Activated naive CD4-positive, alpha-beta T cell treated with anti-CD3 and anti-CD28 coated beads for 36 hours (primary cell): ENCODE data around the gene DPEP2. TPM values are rescaled to one million over a fixed set of nuclear protein-coding genes. Genes with fewer than 3 reads are reported as not detected.
"Not testable (repeated sequence)": the region's sequence is repeated elsewhere in the genome, so short reads cannot be mapped to it uniquely, and the experiment has no call there.

Experiments used
- CTCF ChIA-PET: fragments of 350-600 bp; sonication (Branson Sonifier 250); formaldehyde crosslinking; loops from one replicate; lab custom pipeline; 2021; ENCODE audit warnings: antibody characterized with exemption; lab: Charles Lee
- DNase-seq: peaks from one replicate; pipeline ENCODE4 v3.0.0-alpha.2; 2020
- H3K27ac Mint-ChIP-seq: one replicate; pipeline ENCODE4 v1.8.0; 2021; ENCODE audit warnings: mild to moderate bottlenecking, mixed read lengths
- H3K27me3 Mint-ChIP-seq: one replicate; pipeline ENCODE4 v1.8.0; 2021; ENCODE audit warnings: low read depth, mixed read lengths
- H3K36me3 Mint-ChIP-seq: one replicate; pipeline ENCODE4 v1.8.0; 2021; ENCODE audit warnings: low read depth, mixed read lengths
- H3K4me1 Mint-ChIP-seq: one replicate; pipeline ENCODE4 v1.8.0; 2021; ENCODE audit warnings: low read depth, mixed read lengths
- H3K4me3 Mint-ChIP-seq: one replicate; pipeline ENCODE4 v1.8.0; 2021; ENCODE audit warnings: mild to moderate bottlenecking, moderate library complexity, mixed read lengths
- H3K9me3 Mint-ChIP-seq: one replicate; pipeline ENCODE4 v1.8.0; 2021; ENCODE audit warnings: mixed read lengths
- intact Hi-C: fragments of 100-400 bp; cut with micrococcal nuclease; formaldehyde crosslinking; loops from one replicate; pipeline ENCODE4 v1.15.1; 2023
- total RNA-seq, 2 experiments: library from RNA; stranded (reverse); gene quantifications; one replicate each; pipeline ENCODE4 v1.2.3, GENCODE V29; 2021

The DPEP2 gene, protein sequence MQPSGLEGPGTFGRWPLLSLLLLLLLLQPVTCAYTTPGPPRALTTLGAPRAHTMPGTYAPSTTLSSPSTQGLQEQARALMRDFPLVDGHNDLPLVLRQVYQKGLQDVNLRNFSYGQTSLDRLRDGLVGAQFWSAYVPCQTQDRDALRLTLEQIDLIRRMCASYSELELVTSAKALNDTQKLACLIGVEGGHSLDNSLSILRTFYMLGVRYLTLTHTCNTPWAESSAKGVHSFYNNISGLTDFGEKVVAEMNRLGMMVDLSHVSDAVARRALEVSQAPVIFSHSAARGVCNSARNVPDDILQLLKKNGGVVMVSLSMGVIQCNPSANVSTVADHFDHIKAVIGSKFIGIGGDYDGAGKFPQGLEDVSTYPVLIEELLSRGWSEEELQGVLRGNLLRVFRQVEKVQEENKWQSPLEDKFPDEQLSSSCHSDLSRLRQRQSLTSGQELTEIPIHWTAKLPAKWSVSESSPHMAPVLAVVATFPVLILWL
- total RNA-seq: 1 to 10 TPM; 3.1 to 3.8 TPM

DNA sequence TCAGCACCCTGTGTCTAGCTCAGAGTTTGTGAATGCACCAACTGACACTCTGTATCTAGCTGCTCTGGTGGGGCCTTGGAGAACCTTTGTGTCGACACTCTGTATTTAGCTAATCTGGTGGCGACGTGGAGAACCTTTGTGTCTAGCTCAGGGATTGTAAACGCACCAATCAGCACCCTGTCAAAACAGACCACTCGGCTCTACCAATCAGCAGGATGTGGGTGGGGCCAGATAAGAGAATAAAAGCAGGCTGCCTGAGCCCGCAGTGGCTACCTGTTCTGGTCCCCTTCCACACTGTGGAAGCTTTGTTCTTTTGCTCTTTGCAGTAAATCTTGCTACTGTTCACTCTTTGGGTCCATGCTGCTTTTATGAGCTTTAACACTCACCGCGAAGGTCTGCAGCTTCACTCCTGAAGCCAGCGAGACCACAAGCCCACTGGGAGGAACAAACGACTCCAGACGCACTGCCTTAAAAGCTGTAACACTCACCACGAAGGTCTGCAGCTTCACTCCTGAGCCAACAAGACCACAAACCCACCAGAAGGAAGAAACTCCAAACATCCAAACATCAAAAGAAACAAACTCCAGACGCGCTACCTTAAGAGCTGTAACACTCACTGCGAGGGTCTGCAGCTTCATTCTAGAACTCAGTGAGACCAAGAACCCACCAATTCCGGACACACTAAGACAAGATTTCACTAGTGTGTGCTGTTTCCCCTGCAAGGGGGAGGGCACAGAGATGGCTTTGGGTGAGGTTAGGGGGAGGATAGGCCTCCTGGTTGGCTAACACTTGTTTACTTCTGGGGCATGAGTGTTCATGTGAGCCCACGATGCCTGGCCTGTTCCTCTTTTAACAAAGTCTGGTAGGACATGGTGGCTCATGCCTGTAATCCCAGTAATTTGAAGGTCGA is at the start of gene DPEP2:
Gene DPEP2 (minus strand): TSS at position 706 of the 910 bp plus-strand sequence. CDS start 6,272 bp downstream, outside the sequence.
- not testable (repeated sequence) for H3K27me3 Mint-ChIP-seq, H3K9me3 Mint-ChIP-seq, H3K36me3 Mint-ChIP-seq
- peak; percentile 78 for DNase-seq
- H3K27ac Mint-ChIP-seq: peak within 1 kb of the TSS; percentile 94
- intact Hi-C loops: loop anchor here (1.0 to 2.0 kb wide), 2 partner anchors 31 to 86 kb away; partner anchors contain the start of genes NFATC3 and SLC12A4
- CTCF ChIA-PET: interaction anchor here (0.6 to 1.7 kb wide), 4 partner anchors 12 to 189 kb away, joined by 3 to 12 read pairs (median 3); no protein-coding TSS in a partner anchor
- H3K4me1 Mint-ChIP-seq: peaks cover 49% of the 10 kb centered on the region
- H3K4me3 Mint-ChIP-seq: peak within 1 kb of the TSS; percentile 80

DNA sequence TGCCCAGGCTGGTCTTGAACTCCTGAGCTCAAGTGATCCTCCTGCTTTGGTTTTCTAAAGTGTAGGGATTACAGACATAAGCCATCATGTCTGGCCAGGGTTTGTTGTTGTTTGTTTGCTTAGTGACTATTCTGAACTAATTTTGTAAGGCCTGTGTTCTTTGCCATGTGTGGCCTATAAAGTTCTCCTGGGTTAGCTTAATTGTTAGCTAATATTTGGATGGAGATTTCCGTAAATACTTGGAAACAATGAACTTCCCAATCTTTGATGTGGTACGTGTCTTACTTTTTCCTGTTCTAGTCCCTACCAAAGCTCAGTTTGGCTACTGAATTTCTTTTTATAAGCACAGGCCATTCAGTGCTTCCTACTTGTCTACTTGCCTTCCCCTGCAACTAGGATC is 48.7 kb upstream of the DPEP2 start:
- no peak for DNase-seq
- Mint-ChIP-seq H3K4me1 (no peaks in the 10 kb centered on the region), H3K27ac (no peak overlapping the region)

DNA sequence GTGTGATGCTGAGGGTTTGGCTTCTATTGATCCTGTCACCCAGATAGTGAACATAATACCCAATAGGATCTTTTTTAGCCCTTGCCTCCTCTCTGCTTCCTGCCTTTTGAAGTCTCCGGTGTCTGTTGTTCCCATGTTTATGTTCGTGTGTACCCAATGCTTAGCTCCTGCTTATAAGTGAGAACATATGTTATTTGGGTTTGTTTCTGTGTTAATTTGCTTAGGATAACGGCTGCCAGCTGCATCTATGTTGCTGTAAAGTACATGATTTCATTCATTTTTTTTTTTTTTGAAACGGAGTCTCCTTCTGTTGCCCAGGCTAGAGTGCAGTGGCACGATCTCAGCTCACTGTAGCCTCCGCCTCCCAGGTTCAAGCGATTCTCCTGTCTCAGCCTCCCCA is 46.8 kb upstream of the DPEP2 start:
- intact Hi-C loops: no loop called here
- CTCF ChIA-PET: interaction anchor here (0.6 to 1.2 kb wide), 3 partner anchors 8 to 59 kb away, joined by 3 to 4 read pairs (median 3); no protein-coding TSS in a partner anchor

More for the DNA sequence above, 48.7 kb upstream of the DPEP2 start:
- H3K9me3 Mint-ChIP-seq: no peaks in the 10 kb centered on the region
- intact Hi-C loops: no loop called here
- peaks cover 22% of the 10 kb centered on the region for H3K36me3 Mint-ChIP-seq
- CTCF ChIA-PET: interaction anchor here (0.6 kb wide), 3 partner anchors 36 to 471 kb away, joined by 3 to 5 read pairs (median 3); no protein-coding TSS in a partner anchor
- no peak overlapping the region for H3K4me3 Mint-ChIP-seq
- H3K27me3 Mint-ChIP-seq: no peaks in the 10 kb centered on the region

DNA sequence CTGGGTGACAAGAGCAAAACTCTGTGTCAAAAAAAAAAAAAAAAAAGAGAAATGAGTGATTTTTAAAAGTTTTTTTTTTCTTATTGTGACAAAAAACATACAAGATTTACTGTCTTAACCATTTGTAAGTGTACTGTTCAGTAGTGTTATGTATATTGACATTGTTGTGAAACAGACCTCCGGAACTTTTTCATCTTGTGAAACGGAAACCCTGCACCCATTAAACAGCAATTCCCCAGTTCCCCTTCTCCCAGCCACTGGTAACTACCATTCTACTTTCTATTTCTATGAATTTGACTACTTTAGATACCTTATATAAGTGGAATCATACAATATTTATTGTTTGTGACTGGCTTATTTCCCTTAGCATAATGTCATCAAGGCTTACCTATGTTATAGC is 42.5 kb upstream of the DPEP2 start:
- Mint-ChIP-seq H3K4me1 (peaks cover 7% of the 10 kb centered on the region), H3K36me3 (peaks cover 21% of the 10 kb centered on the region)
- intact Hi-C loops: no loop called here

More for the DNA sequence above, 46.8 kb upstream of the DPEP2 start:
- no peaks in the 10 kb centered on the region for H3K4me1 Mint-ChIP-seq
- H3K27me3 Mint-ChIP-seq: no peaks in the 10 kb centered on the region
- H3K36me3 Mint-ChIP-seq: peaks cover 21% of the 10 kb centered on the region
- no peak overlapping the region for H3K4me3 Mint-ChIP-seq
- H3K27ac Mint-ChIP-seq: no peak overlapping the region
- no peaks in the 10 kb centered on the region for H3K9me3 Mint-ChIP-seq
- no peak for DNase-seq

DNA sequence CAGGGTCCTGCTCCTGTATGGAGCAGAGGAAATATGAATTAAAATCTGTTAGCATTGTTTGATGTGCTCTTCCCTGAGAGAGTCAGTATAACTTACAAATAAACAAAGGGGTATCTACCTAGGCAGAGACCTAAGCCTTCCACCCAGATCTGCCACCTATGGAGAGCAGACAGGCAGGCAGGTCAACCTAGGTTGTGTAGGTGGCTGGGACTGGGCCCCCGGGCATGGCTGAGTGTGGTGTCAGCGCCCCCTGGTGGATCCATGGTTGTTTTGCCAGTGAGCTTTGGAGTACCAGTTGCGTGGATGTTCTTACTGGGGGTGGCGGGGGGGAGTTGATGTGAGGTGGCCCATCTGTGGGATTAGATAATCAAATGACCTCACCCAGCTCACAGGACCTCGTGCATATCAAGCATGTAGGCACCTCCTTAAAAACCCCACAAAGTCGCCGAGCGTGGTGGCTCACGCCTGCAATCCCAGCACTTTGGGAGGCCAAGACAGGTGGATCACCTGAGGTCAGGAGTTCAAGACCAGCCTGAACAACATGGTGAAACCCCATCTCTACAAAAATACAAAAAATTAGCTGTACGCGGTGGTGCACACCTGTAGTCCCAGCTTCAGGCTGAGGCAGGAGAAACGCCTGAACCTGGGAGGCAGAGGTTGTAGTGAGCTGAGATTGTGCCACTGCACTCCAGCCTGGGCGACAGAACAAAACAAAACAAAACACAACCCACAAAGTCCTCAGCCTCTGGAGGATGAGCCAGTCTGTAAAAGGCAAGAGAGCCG is 41.4 kb upstream of the DPEP2 start:
- Mint-ChIP-seq H3K27ac (no peak overlapping the region), H3K4me3 (no peak overlapping the region)
- CTCF ChIA-PET: interaction anchor here (0.6 to 3.4 kb wide), 41 partner anchors 8 to 1766 kb away, joined by 3 to 21 read pairs (median 4); partner anchors contain the start of genes DDX28, DPEP2, DUS2 and NRN1L

More for the DNA sequence above, 42.5 kb upstream of the DPEP2 start:
- H3K9me3 Mint-ChIP-seq: no peaks in the 10 kb centered on the region
- CTCF ChIA-PET: interaction anchor here (0.6 to 3.4 kb wide), 10 partner anchors 13 to 186 kb away, joined by 3 to 21 read pairs (median 8); partner anchors contain the start of gene NRN1L
- DNase-seq: no peak
- H3K27ac Mint-ChIP-seq: no peak overlapping the region
- H3K27me3 Mint-ChIP-seq: no peaks in the 10 kb centered on the region
- H3K4me3 Mint-ChIP-seq: no peak overlapping the region

DNA sequence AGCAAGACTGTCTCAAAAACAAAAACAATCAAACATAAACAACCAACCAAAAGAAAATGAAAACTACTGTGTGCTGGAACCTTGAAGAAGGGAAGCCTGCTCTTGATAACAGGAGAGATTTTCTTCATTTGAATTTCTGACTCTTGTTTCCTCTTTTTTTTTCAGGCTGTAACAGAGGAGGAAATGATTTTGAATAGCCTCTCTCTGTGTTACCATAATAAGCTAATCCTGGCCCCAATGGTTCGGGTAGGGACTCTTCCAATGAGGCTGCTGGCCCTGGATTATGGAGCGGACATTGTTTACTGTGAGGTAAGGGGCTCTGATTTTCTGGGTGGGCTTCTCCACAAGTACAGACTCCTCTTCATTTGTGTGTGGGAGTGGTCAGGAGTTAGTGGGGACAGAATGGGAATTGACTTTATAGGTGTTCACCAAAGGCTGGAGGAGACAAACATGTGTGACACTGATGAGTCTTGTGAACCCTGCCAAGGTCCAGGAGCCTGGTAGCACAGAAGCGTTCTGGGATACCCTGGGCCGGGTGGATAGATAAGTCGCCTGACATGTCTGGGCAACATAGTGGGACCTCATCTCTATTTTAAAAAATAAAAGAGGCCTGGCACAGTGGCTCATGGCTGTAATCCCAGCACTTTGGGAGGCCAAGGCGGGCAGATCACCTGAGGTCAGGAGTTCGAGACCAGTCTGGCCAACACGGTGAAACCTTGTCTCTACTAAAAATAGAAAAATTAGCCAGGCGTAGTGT is 38.7 kb upstream of the DPEP2 start:
- Mint-ChIP-seq H3K4me3 (no peak overlapping the region), H3K27ac (no peak overlapping the region), H3K27me3 (no peaks in the 10 kb centered on the region), H3K9me3 (no peaks in the 10 kb centered on the region), H3K36me3 (peaks cover 23% of the 10 kb centered on the region), H3K4me1 (peaks cover 7% of the 10 kb centered on the region)
- DNase-seq: no peak
- intact Hi-C loops: no loop called here
- CTCF ChIA-PET: interaction anchor here (0.6 to 1.0 kb wide), 5 partner anchors 9 to 231 kb away, joined by 3 to 4 read pairs (median 3); no protein-coding TSS in a partner anchor

More for the DNA sequence above, 41.4 kb upstream of the DPEP2 start:
- Mint-ChIP-seq H3K4me1 (peaks cover 7% of the 10 kb centered on the region), H3K9me3 (no peaks in the 10 kb centered on the region), H3K36me3 (peaks cover 24% of the 10 kb centered on the region), H3K27me3 (no peaks in the 10 kb centered on the region)
- intact Hi-C loops: loop anchor here (1.0 kb wide), 5 partner anchors 47 to 519 kb away; partner anchors contain the start of genes PSMB10 and SLC12A4
- peak; percentile 95 for DNase-seq

DNA sequence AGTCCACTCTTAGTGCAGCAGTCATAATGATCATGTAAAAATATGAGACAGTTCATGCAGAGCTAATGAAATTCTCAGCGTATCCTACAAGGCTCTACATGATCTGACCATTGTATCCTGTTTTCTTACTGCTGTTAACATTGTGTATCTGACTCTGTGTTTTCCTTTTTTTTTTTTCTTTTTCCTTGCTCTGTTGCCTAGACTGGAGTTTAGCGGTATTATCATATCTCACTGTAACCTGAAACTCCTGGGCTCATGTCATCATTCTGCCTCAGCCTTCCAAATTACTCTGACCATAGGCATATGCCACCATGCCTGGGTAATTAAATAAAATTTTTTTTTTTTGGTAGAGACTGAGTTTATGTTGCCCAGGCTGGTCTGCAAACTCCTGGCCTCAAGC is 35.9 kb upstream of the DPEP2 start:
- CTCF ChIA-PET: interaction anchor here (0.7 to 1.2 kb wide), 3 partner anchors 43 to 142 kb away, joined by 3 to 5 read pairs (median 3); no protein-coding TSS in a partner anchor
- Mint-ChIP-seq H3K27me3 (no peaks in the 10 kb centered on the region), H3K36me3 (peaks cover 18% of the 10 kb centered on the region), H3K9me3 (no peaks in the 10 kb centered on the region), H3K4me3 (no peak overlapping the region), H3K4me1 (peaks cover 3% of the 10 kb centered on the region), H3K27ac (no peak overlapping the region)
- intact Hi-C loops: no loop called here
- DNase-seq: no peak

DNA sequence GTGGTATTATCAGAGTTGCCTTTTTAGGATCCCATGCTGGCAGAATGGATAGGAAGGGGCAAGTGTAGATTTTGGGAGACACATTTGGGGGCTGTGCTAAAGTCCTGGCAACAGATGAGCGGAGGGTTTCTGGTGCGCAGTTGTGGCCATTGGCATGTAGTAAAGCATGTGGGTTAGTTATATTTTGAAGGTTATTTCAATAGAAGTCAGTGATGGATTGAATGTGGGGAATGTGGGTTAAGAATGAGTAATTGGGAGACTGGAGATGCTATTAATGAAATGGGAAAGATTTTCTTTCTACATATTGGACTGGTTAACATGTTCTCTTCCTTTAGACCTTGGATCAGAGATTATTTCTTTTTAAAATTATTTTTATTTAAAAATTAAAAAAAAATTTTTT is 33.8 kb upstream of the DPEP2 start:
- intact Hi-C loops: no loop called here
- DNase-seq: no peak
- Mint-ChIP-seq H3K27me3 (no peaks in the 10 kb centered on the region), H3K9me3 (no peaks in the 10 kb centered on the region), H3K36me3 (peaks cover 12% of the 10 kb centered on the region), H3K4me1 (no peaks in the 10 kb centered on the region), H3K27ac (no peak overlapping the region), H3K4me3 (no peak overlapping the region)
- CTCF ChIA-PET: interaction anchor here (1.5 kb wide), 1 partner anchor 8 kb away, joined by 7 read pairs; no protein-coding TSS in a partner anchor

DNA sequence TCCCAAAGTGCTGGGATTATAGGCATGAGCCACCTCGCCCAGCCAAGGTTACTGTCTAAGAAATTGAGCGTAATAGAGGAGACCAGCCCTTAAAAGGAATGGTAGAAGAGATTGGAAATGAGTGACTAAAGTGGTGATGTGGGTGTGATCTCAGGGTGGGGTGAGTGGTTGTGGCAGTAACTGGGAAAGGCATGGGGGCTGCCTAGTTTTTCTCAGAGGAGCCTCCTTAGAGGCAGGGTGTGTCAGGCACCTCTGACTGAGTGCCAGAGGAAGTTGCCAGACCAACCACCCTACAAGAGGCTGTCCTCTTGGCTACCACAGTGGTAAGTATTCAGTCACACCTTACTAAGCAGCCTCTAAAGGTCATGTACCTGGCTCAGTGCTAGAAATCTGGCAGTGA is 32.7 kb upstream of the DPEP2 start:
- H3K36me3 Mint-ChIP-seq: peaks cover 13% of the 10 kb centered on the region
- CTCF ChIA-PET: interaction anchor here (0.6 to 1.5 kb wide), 2 partner anchors 9 to 178 kb away, joined by 3 to 7 read pairs; no protein-coding TSS in a partner anchor
- no peak overlapping the region for H3K27ac Mint-ChIP-seq
- H3K4me1 Mint-ChIP-seq: no peaks in the 10 kb centered on the region
- no peak overlapping the region for H3K4me3 Mint-ChIP-seq
- no peak for DNase-seq
- no peaks in the 10 kb centered on the region for H3K27me3 Mint-ChIP-seq
- intact Hi-C loops: no loop called here
- no peaks in the 10 kb centered on the region for H3K9me3 Mint-ChIP-seq

DNA sequence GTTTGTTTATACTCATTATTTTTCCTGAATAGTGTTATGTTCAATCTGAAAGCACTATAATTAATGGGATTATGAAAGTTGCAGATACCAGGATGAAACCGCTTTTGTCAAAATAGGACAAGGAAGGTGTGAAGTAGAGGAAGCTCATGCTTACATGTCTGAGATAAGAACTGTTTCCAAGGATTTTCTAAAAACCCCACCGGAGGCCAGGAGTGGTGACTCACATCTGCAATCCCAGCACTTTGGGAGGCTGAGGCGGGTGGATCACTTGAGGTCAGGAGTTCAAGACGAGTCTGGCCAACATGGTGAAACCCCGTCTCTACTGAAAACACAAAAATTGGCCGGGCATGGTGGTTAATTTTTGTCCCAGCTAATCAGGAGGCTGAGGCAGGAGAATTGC is 30.8 kb upstream of the DPEP2 start:
- H3K36me3 Mint-ChIP-seq: peaks cover 17% of the 10 kb centered on the region
- DNase-seq, H3K4me3 Mint-ChIP-seq, H3K27me3 Mint-ChIP-seq, H3K4me1 Mint-ChIP-seq, H3K27ac Mint-ChIP-seq, intact Hi-C loops, H3K9me3 Mint-ChIP-seq: not testable (repeated sequence)
- CTCF ChIA-PET: interaction anchor here (3.4 kb wide), 1 partner anchor 11 kb away, joined by 16 read pairs; no protein-coding TSS in a partner anchor
